ENCODE results near the gene SLC5A12. TPM values are rescaled to one million over a fixed set of nuclear protein-coding genes. Genes with fewer than 3 reads are reported as not detected.

The SLC5A12 gene
- total RNA-seq, 2 experiments from 2014 or later = not detected

GRCh38 chr11:26742966-26743365 lies 21.1 kb upstream of the SLC5A12 start:
- H3K9me3 Mint-ChIP-seq = peaks cover 7% of the 10 kb centered on the region
- no peaks in the 10 kb centered on the region for H3K36me3 Mint-ChIP-seq
- ChIA-PET POLR2A (no interaction called here), CTCF (no interaction called here)
- no peak overlapping the region for H3K4me3 Mint-ChIP-seq
- H3K27me3 Mint-ChIP-seq = no peaks in the 10 kb centered on the region
- DNase-seq = no peak
- no peak overlapping the region for H3K27ac Mint-ChIP-seq
- no peaks in the 10 kb centered on the region for H3K4me1 Mint-ChIP-seq (ENCODE audit: low read depth)
- intact Hi-C loops (cut with micrococcal nuclease) = no loop called here

- intact Hi-C loops (cut with micrococcal nuclease) = no loop called here
- CTCF ChIA-PET = no interaction called here
- no peak overlapping the region for H3K4me3 Mint-ChIP-seq
Measured at GRCh38 chr11:26741036-26741435, 19.2 kb upstream of the SLC5A12 start.

GRCh38 chr11:26739366-26740073 lies 17.7 kb upstream of the SLC5A12 start:
- ChIA-PET POLR2A (no interaction called here), CTCF (no interaction called here)

More at GRCh38 chr11:26741036-26741435, 19.2 kb upstream of the SLC5A12 start:
- Mint-ChIP-seq H3K36me3 (no peaks in the 10 kb centered on the region), H3K9me3 (peaks cover 9% of the 10 kb centered on the region), H3K27me3 (no peaks in the 10 kb centered on the region), H3K4me1 (ENCODE audit: low read depth) (no peaks in the 10 kb centered on the region), H3K27ac (no peak overlapping the region)
- DNase-seq = no peak
- POLR2A ChIA-PET = no interaction called here

GRCh38 chr11:26734691-26735090 lies 12.8 kb upstream of the SLC5A12 start:
- CTCF ChIA-PET = no interaction called here

More at GRCh38 chr11:26739366-26740073, 17.7 kb upstream of the SLC5A12 start:
- no peak for DNase-seq
- H3K4me3 Mint-ChIP-seq = no peak overlapping the region
- H3K27ac Mint-ChIP-seq = no peak overlapping the region
- intact Hi-C loops (cut with micrococcal nuclease) = no loop called here
- no peaks in the 10 kb centered on the region for H3K27me3 Mint-ChIP-seq
- H3K36me3 Mint-ChIP-seq = no peaks in the 10 kb centered on the region
- H3K9me3 Mint-ChIP-seq = peaks cover 12% of the 10 kb centered on the region
- H3K4me1 Mint-ChIP-seq (ENCODE audit: low read depth) = no peaks in the 10 kb centered on the region

GRCh38 chr11:26731084-26731456 lies 9.2 kb upstream of the SLC5A12 start:
- POLR2A ChIA-PET = no interaction called here
- DNase-seq = no peak
- H3K27ac Mint-ChIP-seq = no peak overlapping the region
- CTCF ChIA-PET = no interaction called here
- H3K4me3 Mint-ChIP-seq = no peak overlapping the region
- intact Hi-C loops (cut with micrococcal nuclease) = no loop called here
- no peaks in the 10 kb centered on the region for H3K27me3 Mint-ChIP-seq
- H3K9me3 Mint-ChIP-seq = peaks cover 16% of the 10 kb centered on the region
- H3K4me1 Mint-ChIP-seq (ENCODE audit: low read depth) = no peaks in the 10 kb centered on the region
- H3K36me3 Mint-ChIP-seq = no peaks in the 10 kb centered on the region

More at GRCh38 chr11:26734691-26735090, 12.8 kb upstream of the SLC5A12 start:
- Mint-ChIP-seq H3K27me3 (no peaks in the 10 kb centered on the region), H3K27ac (no peak overlapping the region), H3K9me3 (peaks cover 18% of the 10 kb centered on the region), H3K4me3 (no peak overlapping the region), H3K4me1 (ENCODE audit: low read depth) (no peaks in the 10 kb centered on the region), H3K36me3 (no peaks in the 10 kb centered on the region)
- POLR2A ChIA-PET = no interaction called here
- intact Hi-C loops (cut with micrococcal nuclease) = no loop called here
- DNase-seq = no peak

GRCh38 chr11:26730414-26731083 lies 8.7 kb upstream of the SLC5A12 start:
- H3K4me1 Mint-ChIP-seq (ENCODE audit: low read depth) = no peaks in the 10 kb centered on the region
- intact Hi-C loops (cut with micrococcal nuclease) = no loop called here
- ChIA-PET POLR2A (no interaction called here), CTCF (no interaction called here)
- H3K9me3 Mint-ChIP-seq = peaks cover 13% of the 10 kb centered on the region
- H3K4me3 Mint-ChIP-seq = no peak overlapping the region
- H3K27ac Mint-ChIP-seq = no peak overlapping the region
- no peaks in the 10 kb centered on the region for H3K27me3 Mint-ChIP-seq
- DNase-seq = no peak
- no peaks in the 10 kb centered on the region for H3K36me3 Mint-ChIP-seq

- ChIA-PET POLR2A (no interaction called here), CTCF (no interaction called here)
- no peak for DNase-seq
- Mint-ChIP-seq H3K27ac (no peak overlapping the region), H3K27me3 (no peaks in the 10 kb centered on the region), H3K36me3 (no peaks in the 10 kb centered on the region), H3K4me1 (ENCODE audit: low read depth) (no peaks in the 10 kb centered on the region), H3K9me3 (peaks cover 13% of the 10 kb centered on the region), H3K4me3 (no peak overlapping the region)
- intact Hi-C loops (cut with micrococcal nuclease) = no loop called here
Measured at GRCh38 chr11:26729284-26729683, 7.4 kb upstream of the SLC5A12 start.

- intact Hi-C loops (cut with micrococcal nuclease) = no loop called here
- no peak for DNase-seq
- Mint-ChIP-seq H3K4me1 (ENCODE audit: low read depth) (no peaks in the 10 kb centered on the region), H3K27ac (no peak overlapping the region), H3K4me3 (no peak overlapping the region), H3K9me3 (peaks cover 8% of the 10 kb centered on the region), H3K27me3 (no peaks in the 10 kb centered on the region), H3K36me3 (no peaks in the 10 kb centered on the region)
- POLR2A ChIA-PET = no interaction called here
- CTCF ChIA-PET = no interaction called here
Measured at GRCh38 chr11:26726960-26727359, 5.1 kb upstream of the SLC5A12 start.

- no peak for DNase-seq
- POLR2A ChIA-PET = no interaction called here
- H3K9me3 Mint-ChIP-seq = peaks cover 4% of the 10 kb centered on the region
- H3K27me3 Mint-ChIP-seq = no peaks in the 10 kb centered on the region
- CTCF ChIA-PET = no interaction called here
- intact Hi-C loops (cut with micrococcal nuclease) = no loop called here
- no peak overlapping the region for H3K27ac Mint-ChIP-seq
- no peaks in the 10 kb centered on the region for H3K4me1 Mint-ChIP-seq (ENCODE audit: low read depth)
- H3K36me3 Mint-ChIP-seq = no peaks in the 10 kb centered on the region
- H3K4me3 Mint-ChIP-seq = no peak overlapping the region
Measured at GRCh38 chr11:26719998-26720397, 1.9 kb downstream of the SLC5A12 start.

GRCh38 chr11:26719289-26719973 lies 2.4 kb downstream of the SLC5A12 start:
- Mint-ChIP-seq H3K4me1 (ENCODE audit: low read depth) (no peaks in the 10 kb centered on the region), H3K36me3 (no peaks in the 10 kb centered on the region), H3K27ac (no peak overlapping the region), H3K9me3 (peaks cover 4% of the 10 kb centered on the region), H3K27me3 (no peaks in the 10 kb centered on the region), H3K4me3 (no peak overlapping the region)
- intact Hi-C loops (cut with micrococcal nuclease) = no loop called here
- POLR2A ChIA-PET = no interaction called here
- DNase-seq = no peak
- CTCF ChIA-PET = no interaction called here

GRCh38 chr11:26717771-26718170 lies 4.1 kb downstream of the SLC5A12 start:
- H3K4me3 Mint-ChIP-seq = no peak overlapping the region
- H3K27me3 Mint-ChIP-seq = no peaks in the 10 kb centered on the region
- peaks cover 2% of the 10 kb centered on the region for H3K9me3 Mint-ChIP-seq
- intact Hi-C loops (cut with micrococcal nuclease) = no loop called here
- H3K4me1 Mint-ChIP-seq (ENCODE audit: low read depth) = no peaks in the 10 kb centered on the region
- H3K36me3 Mint-ChIP-seq = no peaks in the 10 kb centered on the region
- no peak overlapping the region for H3K27ac Mint-ChIP-seq
- no peak for DNase-seq
- POLR2A ChIA-PET = no interaction called here
- CTCF ChIA-PET = interaction anchor here (0.7 kb wide), 1 partner anchor 768 kb away, joined by 4 read pairs; no protein-coding TSS in a partner anchor

GRCh38 chr11:26715133-26715532 lies 6.7 kb downstream of the SLC5A12 start:
- no peak for DNase-seq
- Mint-ChIP-seq H3K27ac (no peak overlapping the region), H3K36me3 (no peaks in the 10 kb centered on the region), H3K4me3 (no peak overlapping the region), H3K9me3 (peaks cover 3% of the 10 kb centered on the region), H3K27me3 (no peaks in the 10 kb centered on the region), H3K4me1 (ENCODE audit: low read depth) (no peaks in the 10 kb centered on the region)
- ChIA-PET CTCF (no interaction called here), POLR2A (no interaction called here)
- intact Hi-C loops (cut with micrococcal nuclease) = no loop called here

- Mint-ChIP-seq H3K4me3 (no peak overlapping the region), H3K36me3 (no peaks in the 10 kb centered on the region), H3K27ac (no peak overlapping the region), H3K27me3 (no peaks in the 10 kb centered on the region), H3K4me1 (ENCODE audit: low read depth) (no peaks in the 10 kb centered on the region), H3K9me3 (peaks cover 5% of the 10 kb centered on the region)
- intact Hi-C loops (cut with micrococcal nuclease) = no loop called here
- POLR2A ChIA-PET = no interaction called here
- DNase-seq = no peak
- CTCF ChIA-PET = no interaction called here
Measured at GRCh38 chr11:26712497-26712896, 9.4 kb downstream of the SLC5A12 start.

All from activated CD4-positive, alpha-beta memory T cell treated with anti-CD3 and anti-CD28 coated beads for 36 hours (primary cell).